ENCODE results near the gene COX6B2. TPM values are rescaled to one million over a fixed set of nuclear protein-coding genes. Genes with fewer than 3 reads are reported as not detected.

COX6B2 gene
- total and polyA plus RNA-seq, 2 of the 13 experiments (the other 11 are each of a cell fraction or from before 2014, with no cell fraction given): 0.21 TPM; not detected in 1

- no peak for TF ChIP-seq ZNF274 (CRISPR knock-in tag; IDR thresholded peaks at IDR 0.05)
- TF ChIP-seq ZBTB21 (CRISPR knock-in tag; IDR thresholded peaks at IDR 0.05): peak; percentile 80
- no peak for TF ChIP-seq MATR3 (CRISPR knock-in tag; IDR thresholded peaks at IDR 0.05)
- TF ChIP-seq PTBP1 (IDR thresholded peaks at IDR 0.05; ENCODE audit: low read depth, low read length, poor library complexity, severe bottlenecking): peak; percentile 29
- peak; percentile 78 for TF ChIP-seq GABPB1 (CRISPR knock-in tag; IDR thresholded peaks at IDR 0.05)
- TF ChIP-seq PAXIP1 (CRISPR knock-in tag; conservative IDR thresholded peaks at IDR 0.05): peak; percentile 52
- TF ChIP-seq ZNF484 (CRISPR knock-in tag; IDR thresholded peaks at IDR 0.05; ENCODE audit: borderline replicate concordance, low read depth): no peak
- no peak for TF ChIP-seq HOXA9 (CRISPR knock-in tag; IDR thresholded peaks at IDR 0.05; ENCODE audit: borderline replicate concordance)
- TF ChIP-seq SP2 (CRISPR knock-in tag; IDR thresholded peaks at IDR 0.05): 0 out of 2 replicates have a peak, but pooled peaks have one; percentile 30
- TF ChIP-seq, protein P1, sequence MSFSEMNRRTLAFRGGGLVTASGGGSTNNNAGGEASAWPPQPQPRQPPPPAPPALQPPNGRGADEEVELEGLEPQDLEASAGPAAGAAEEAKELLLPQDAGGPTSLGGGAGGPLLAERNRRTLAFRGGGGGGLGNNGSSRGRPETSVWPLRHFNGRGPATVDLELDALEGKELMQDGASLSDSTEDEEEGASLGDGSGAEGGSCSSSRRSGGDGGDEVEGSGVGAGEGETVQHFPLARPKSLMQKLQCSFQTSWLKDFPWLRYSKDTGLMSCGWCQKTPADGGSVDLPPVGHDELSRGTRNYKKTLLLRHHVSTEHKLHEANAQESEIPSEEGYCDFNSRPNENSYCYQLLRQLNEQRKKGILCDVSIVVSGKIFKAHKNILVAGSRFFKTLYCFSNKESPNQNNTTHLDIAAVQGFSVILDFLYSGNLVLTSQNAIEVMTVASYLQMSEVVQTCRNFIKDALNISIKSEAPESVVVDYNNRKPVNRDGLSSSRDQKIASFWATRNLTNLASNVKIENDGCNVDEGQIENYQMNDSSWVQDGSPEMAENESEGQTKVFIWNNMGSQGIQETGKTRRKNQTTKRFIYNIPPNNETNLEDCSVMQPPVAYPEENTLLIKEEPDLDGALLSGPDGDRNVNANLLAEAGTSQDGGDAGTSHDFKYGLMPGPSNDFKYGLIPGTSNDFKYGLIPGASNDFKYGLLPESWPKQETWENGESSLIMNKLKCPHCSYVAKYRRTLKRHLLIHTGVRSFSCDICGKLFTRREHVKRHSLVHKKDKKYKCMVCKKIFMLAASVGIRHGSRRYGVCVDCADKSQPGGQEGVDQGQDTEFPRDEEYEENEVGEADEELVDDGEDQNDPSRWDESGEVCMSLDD (CRISPR knock-in tag; IDR thresholded peaks at IDR 0.05; ENCODE audit: borderline replicate concordance): peak; percentile 54; the same call in 1 of the 2 replicates
- peak; percentile 31; the same call in 1 of the 2 replicates for TF ChIP-seq SP5 (CRISPR knock-in tag; IDR thresholded peaks at IDR 0.05; ENCODE audit: borderline replicate concordance, low read depth)
- TF ChIP-seq, protein P2, sequence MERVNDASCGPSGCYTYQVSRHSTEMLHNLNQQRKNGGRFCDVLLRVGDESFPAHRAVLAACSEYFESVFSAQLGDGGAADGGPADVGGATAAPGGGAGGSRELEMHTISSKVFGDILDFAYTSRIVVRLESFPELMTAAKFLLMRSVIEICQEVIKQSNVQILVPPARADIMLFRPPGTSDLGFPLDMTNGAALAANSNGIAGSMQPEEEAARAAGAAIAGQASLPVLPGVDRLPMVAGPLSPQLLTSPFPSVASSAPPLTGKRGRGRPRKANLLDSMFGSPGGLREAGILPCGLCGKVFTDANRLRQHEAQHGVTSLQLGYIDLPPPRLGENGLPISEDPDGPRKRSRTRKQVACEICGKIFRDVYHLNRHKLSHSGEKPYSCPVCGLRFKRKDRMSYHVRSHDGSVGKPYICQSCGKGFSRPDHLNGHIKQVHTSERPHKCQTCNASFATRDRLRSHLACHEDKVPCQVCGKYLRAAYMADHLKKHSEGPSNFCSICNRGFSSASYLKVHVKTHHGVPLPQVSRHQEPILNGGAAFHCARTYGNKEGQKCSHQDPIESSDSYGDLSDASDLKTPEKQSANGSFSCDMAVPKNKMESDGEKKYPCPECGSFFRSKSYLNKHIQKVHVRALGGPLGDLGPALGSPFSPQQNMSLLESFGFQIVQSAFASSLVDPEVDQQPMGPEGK (CRISPR knock-in tag; IDR thresholded peaks at IDR 0.05): peak; percentile 95
- 0 out of 2 replicates have a peak, but pooled peaks have one; percentile 40 for TF ChIP-seq KDM6A (CRISPR knock-in tag; IDR thresholded peaks at IDR 0.05; ENCODE audit: low read depth)
- no peak for TF ChIP-seq FOXA3 (CRISPR knock-in tag; IDR thresholded peaks at IDR 0.05)
- no peak for TF ChIP-seq CENPBD1 (CRISPR knock-in tag; IDR thresholded peaks at IDR 0.05; ENCODE audit: borderline replicate concordance, low read depth)
- TF ChIP-seq RARA (CRISPR knock-in tag; IDR thresholded peaks at IDR 0.05): peak; percentile 37; the same call in 1 of the 2 replicates
- TF ChIP-seq ZBTB7B (CRISPR knock-in tag; IDR thresholded peaks at IDR 0.05): 0 out of 2 replicates have a peak, but pooled peaks have one; percentile 54
- peak; percentile 45; the same call in 1 of the 2 replicates for TF ChIP-seq GATAD2A (CRISPR knock-in tag; IDR thresholded peaks at IDR 0.05)
- TF ChIP-seq MED1 (CRISPR knock-in tag; IDR thresholded peaks at IDR 0.05): peak; percentile 40
- TF ChIP-seq ATF7 (IDR thresholded peaks at IDR 0.05): peak; percentile 43; the same call in 1 of the 2 replicates
- TF ChIP-seq ATF7 (CRISPR knock-in tag; IDR thresholded peaks at IDR 0.05): no peak
- peak; percentile 32 for TF ChIP-seq SAP130 (CRISPR knock-in tag; IDR thresholded peaks at IDR 0.05; ENCODE audit: low read depth)
These were observed 18.0 kb upstream of the COX6B2 start (continued) for GRCh38 chr19:55372316-55373081.

All from HepG2 (cell line).